Lung microvascular endothelial cell (primary cell): ENCODE results near the gene JMJD6. TPM values are rescaled to one million over a fixed set of nuclear protein-coding genes. Genes with fewer than 3 reads are reported as not detected.
A peak's percentile ranks its signal among the peaks of the same experiment; 100 is the strongest.
"Not testable (repeated sequence)": the region's sequence is repeated elsewhere in the genome, so short reads cannot be mapped to it uniquely, and the experiment has no call there.

ENCODE experiments used
- DNase-seq, 2 donors: peaks; one replicate each; pipeline versions ENCODE4 v3.0.0 to v3.0.0-alpha.2; 2010; ENCODE audit warnings: low read depth in 2 of 2
- total RNA-seq: library from RNA; depleted of rRNA; stranded (reverse); fragments of >200 nt; gene quantifications from 2 replicates; pipeline ENCODE4 v1.2.1, GENCODE V29; 2014

Gene JMJD6
- total RNA-seq, 1 donor from 2014 or later: 15.1 TPM

GRCh38 chr17:76736349-76737081, 10.1 kb upstream of the JMJD6 start:
- peak; percentile 78 to 85 for DNase-seq

GRCh38 chr17:76735586-76736348, 9.4 kb upstream of the JMJD6 start:
- no peak for DNase-seq

- peak; percentile 60 to 69 for DNase-seq
Measured at GRCh38 chr17:76735006-76735405, 8.6 kb upstream of the JMJD6 start.

- peak; percentile 55 to 80 for DNase-seq
Measured at GRCh38 chr17:76734080-76734840, 7.9 kb upstream of the JMJD6 start.

- DNase-seq: no peak
Measured at GRCh38 chr17:76733618-76733957, 7.2 kb upstream of the JMJD6 start.

- DNase-seq: no peak
Measured at GRCh38 chr17:76732734-76733617, 6.6 kb upstream of the JMJD6 start.

GRCh38 chr17:76731800-76732733, 5.7 kb upstream of the JMJD6 start:
- not testable (repeated sequence) for DNase-seq

GRCh38 chr17:76727745-76728456, 1.5 kb upstream of the JMJD6 start:
- peak; percentile 41 to 47 for DNase-seq

- peak; percentile 85 to 92 for DNase-seq
Measured at GRCh38 chr17:76726776-76727718, 641 bp upstream of the JMJD6 start, which contains the start of gene METTL23. TSS of gene METTL23 (plus strand) at chr17:76726839. CDS start at chr17:76729711, 2,872 bp downstream.

GRCh38 chr17:76725580-76726230, 701 bp downstream of the JMJD6 start:
- DNase-seq: peak; percentile 45 to 54

GRCh38 chr17:76723812-76724211, 2.6 kb downstream of the JMJD6 start:
- DNase-seq: no peak

- not testable (repeated sequence) for DNase-seq
Measured at GRCh38 chr17:76722977-76723376, 3.4 kb downstream of the JMJD6 start.

GRCh38 chr17:76722279-76722678, 4.1 kb downstream of the JMJD6 start:
- no peak for DNase-seq

GRCh38 chr17:76721463-76721862, 4.9 kb downstream of the JMJD6 start:
- DNase-seq: no peak

- no peak for DNase-seq
Measured at GRCh38 chr17:76720941-76721340, 5.5 kb downstream of the JMJD6 start.

GRCh38 chr17:76720211-76720610, 6.2 kb downstream of the JMJD6 start:
- no peak for DNase-seq

- no peak for DNase-seq
Measured at GRCh38 chr17:76718516-76718915, 7.9 kb downstream of the JMJD6 start.

GRCh38 chr17:76716839-76717215, 9.6 kb downstream of the JMJD6 start:
- DNase-seq: no peak
